Stimulated activated CD8-positive, alpha-beta memory T cell treated with anti-CD3 and anti-CD28 coated beads, Interleukin-15, amount 100 ng/mL, for 48 hours (primary cell): ENCODE data around the gene ANO4.
"Not testable (repeated sequence)": the region's sequence is repeated elsewhere in the genome, so short reads cannot be mapped to it uniquely, and the experiment has no call there.

Source experiments
- DNase-seq, 2 donors: peaks; one replicate each; pipeline ENCODE4 v3.0.0-alpha.2; 2020; ENCODE audit warnings: low read depth in 2 of 2

Gene ANO4

GRCh38 chr12:100989509-100989908 is 194.9 kb downstream of the ANO4 start:
- DNase-seq = not testable (repeated sequence)

GRCh38 chr12:100991102-100991501 is 196.5 kb downstream of the ANO4 start:
- no peak for DNase-seq

GRCh38 chr12:100992194-100992593 is 197.6 kb downstream of the ANO4 start:
- no peak for DNase-seq

- no peak for DNase-seq
Measured at GRCh38 chr12:100993916-100994450, 199.4 kb downstream of the ANO4 start.

GRCh38 chr12:100995201-100995600 is 200.6 kb downstream of the ANO4 start:
- no peak for DNase-seq

- no peak for DNase-seq
Measured at GRCh38 chr12:100995771-100996170, 201.2 kb downstream of the ANO4 start.

GRCh38 chr12:101001669-101002068 is 207.1 kb downstream of the ANO4 start:
- DNase-seq = no peak

- no peak for DNase-seq
Measured at GRCh38 chr12:101002696-101003419, 208.3 kb downstream of the ANO4 start.

- DNase-seq = no peak
Measured at GRCh38 chr12:101004898-101005297, 210.3 kb downstream of the ANO4 start.

GRCh38 chr12:101009274-101009673 is 214.7 kb downstream of the ANO4 start:
- DNase-seq = no peak

- DNase-seq = no peak
Measured at GRCh38 chr12:101010896-101011295, 216.3 kb downstream of the ANO4 start.

GRCh38 chr12:101013993-101014392 is 219.4 kb downstream of the ANO4 start:
- no peak for DNase-seq

GRCh38 chr12:101015044-101015443 is 220.5 kb downstream of the ANO4 start:
- DNase-seq = no peak

GRCh38 chr12:101018540-101018939 is 224.0 kb downstream of the ANO4 start:
- DNase-seq = no peak

GRCh38 chr12:101019201-101019600 is 224.6 kb downstream of the ANO4 start:
- DNase-seq = no peak

- DNase-seq = no peak
Measured at GRCh38 chr12:101019667-101020066, 225.1 kb downstream of the ANO4 start.

GRCh38 chr12:101021442-101021841 is 226.9 kb downstream of the ANO4 start:
- DNase-seq = no peak

GRCh38 chr12:101021911-101022388 is 227.4 kb downstream of the ANO4 start:
- no peak for DNase-seq

- DNase-seq = no peak
Measured at GRCh38 chr12:101027200-101027599, 232.6 kb downstream of the ANO4 start.

GRCh38 chr12:101027816-101028215 is 233.2 kb downstream of the ANO4 start:
- no peak for DNase-seq

GRCh38 chr12:101038289-101038871 is 243.8 kb downstream of the ANO4 start:
- DNase-seq = no peak

GRCh38 chr12:101039848-101040531 is 245.4 kb downstream of the ANO4 start:
- DNase-seq = no peak

GRCh38 chr12:101040936-101041335 is 246.4 kb downstream of the ANO4 start:
- DNase-seq = no peak
